SIG-M5 treated with dmso at 0.1 percent for 504 hours (cell line): ENCODE measurements around the gene AP1G1.
"Not testable (repeated sequence)": the region's sequence is repeated elsewhere in the genome, so short reads cannot be mapped to it uniquely, and the experiment has no call there.

ENCODE experiments used
- DNase-seq: peaks from one replicate; lab custom pipeline; 2025; ENCODE audit not compliant: unreplicated experiment; lab: John Stamatoyannopoulos, UW

AP1G1 gene

GRCh38 chr16:71810155-71810530 is 1.5 kb upstream of the AP1G1 start:
- peak; percentile 11 for DNase-seq

DNA sequence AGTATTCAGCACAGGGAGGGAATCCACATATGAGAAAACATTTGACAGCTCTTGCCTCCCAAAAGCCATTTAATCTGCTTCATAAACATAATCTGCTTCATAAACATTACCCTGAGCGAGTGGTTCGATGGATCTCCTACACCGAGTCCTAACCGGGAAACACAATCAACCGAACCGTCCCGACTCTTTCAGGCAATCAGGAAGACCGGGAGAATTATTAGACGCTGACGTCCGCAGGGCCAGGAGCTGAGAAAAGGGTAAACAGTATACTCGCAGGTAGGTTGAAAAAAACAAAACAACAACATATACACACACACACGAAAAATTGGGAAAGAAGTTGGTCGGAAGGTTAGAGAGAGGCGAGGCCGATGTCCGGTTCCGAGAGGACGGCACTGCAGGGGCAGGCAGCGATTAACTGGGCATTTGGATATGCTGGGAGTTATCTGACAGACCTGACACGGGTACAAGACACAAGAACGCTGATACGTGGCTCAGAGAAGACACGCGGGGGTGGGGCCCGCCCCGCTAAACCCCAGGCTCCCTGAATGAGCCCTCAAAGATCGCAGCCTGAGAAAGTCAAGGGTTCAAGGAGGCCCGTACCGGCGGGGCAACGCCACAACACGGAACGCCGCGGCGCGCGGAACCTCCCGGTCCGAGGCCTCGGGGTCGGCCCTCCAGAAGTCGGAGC is 585 bp downstream of the AP1G1 start:
- no peak for DNase-seq

DNA sequence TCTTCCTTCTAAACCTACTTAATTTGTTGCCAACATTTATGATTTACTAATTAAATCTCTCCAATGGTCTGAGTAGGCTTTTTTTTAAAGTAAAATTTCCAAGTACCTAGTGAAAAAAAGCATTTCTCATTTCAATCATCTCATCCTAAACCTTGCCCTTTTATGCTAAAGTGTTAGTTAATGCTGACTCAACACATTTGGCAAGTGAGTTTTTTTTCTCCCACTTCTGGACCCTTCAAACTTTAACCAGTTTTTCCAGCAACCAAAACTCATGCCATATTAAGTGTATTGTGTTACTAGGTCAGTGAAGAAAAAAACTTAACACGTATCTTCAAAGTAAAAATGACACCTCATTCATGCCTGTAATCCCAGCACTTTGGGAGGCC is 5.3 kb downstream of the AP1G1 start:
- DNase-seq, result no peak

GRCh38 chr16:71796501-71797097 is 12.0 kb downstream of the AP1G1 start:
- DNase-seq, result no peak

DNA sequence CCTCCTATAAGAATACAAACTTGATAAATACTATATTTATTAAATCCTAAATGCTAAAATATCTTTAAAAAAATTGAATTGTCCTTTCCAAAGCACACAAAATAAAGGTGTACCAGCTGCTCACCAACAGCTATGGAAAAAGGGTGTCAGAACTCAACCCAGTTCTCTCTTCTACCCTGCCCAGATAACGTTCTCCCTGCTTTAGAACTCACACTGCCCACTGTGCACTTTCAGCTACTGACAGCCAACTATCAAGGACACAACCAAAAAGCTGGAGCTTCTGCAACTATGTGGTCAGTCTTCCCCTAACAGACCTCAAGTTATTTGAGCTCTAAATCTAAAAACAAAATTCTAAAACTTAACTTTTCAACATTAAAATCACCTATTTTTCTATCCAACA is 13.7 kb downstream of the AP1G1 start:
- DNase-seq, result no peak

- no peak for DNase-seq
These were observed 14.6 kb downstream of the AP1G1 start for GRCh38 chr16:71794018-71794417.

DNA sequence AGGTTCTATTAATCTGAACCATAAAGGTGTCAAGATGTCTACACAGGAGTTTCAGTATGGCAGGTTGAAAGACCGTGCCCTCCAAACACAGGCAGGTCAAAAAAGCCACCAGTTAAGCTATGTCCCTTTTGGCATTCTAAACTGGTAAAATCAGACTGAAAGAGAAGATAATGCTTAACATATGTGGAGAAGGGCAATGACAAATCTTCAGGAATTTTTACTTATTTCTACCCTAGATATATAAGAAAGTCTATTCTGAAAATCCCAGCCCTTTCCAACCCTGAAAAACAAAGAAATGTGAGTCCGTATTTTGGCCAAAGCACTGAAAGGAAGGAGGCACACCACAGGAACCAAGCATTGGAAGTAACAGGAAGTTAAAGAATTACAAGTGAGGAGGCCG is 16.5 kb downstream of the AP1G1 start:
- no peak for DNase-seq

DNA sequence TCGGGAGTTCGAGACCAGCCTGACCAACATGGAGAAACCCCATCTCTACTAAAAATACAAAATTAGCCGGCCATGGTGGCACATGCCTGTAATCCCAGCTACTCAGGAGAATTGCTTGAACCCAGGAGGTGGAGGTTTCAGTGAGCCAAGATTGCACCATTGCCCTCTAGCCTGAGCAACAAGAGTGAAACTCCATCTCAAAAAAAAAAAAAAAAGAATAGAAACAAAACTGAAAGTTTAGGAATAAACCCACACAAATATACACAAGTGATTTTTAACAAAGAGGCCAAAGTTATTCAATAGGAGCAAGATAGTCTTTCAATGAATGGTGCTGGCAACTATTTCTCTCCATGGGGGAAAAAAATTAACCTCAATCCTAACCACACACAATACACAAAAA is 18.3 kb downstream of the AP1G1 start:
- not testable (repeated sequence) for DNase-seq

GRCh38 chr16:71789136-71789535 is 19.5 kb downstream of the AP1G1 start:
- no peak for DNase-seq

DNA sequence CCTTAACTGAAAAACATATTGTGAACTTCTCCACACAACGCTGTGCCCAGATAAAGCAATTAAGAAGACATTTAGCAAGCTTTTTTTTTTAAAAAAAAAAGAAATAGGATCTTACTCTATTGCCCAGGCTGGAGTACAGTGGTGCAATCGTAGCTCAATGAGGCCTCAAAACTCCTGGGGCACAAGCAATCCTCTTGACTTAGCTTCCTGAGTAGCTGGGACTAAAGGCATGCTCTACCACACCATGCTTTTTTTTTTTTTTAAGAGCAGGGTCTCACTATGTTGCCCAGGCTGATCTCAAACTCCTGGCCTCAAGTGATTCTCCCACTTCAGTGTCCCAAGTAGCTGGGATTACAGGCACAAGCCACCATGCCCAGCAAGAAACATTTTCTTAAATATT is 20.1 kb downstream of the AP1G1 start:
- no peak for DNase-seq

GRCh38 chr16:71785143-71785542 is 23.5 kb downstream of the AP1G1 start:
- DNase-seq, result not testable (repeated sequence)

GRCh38 chr16:71784093-71784492 is 24.5 kb downstream of the AP1G1 start:
- no peak for DNase-seq

DNA sequence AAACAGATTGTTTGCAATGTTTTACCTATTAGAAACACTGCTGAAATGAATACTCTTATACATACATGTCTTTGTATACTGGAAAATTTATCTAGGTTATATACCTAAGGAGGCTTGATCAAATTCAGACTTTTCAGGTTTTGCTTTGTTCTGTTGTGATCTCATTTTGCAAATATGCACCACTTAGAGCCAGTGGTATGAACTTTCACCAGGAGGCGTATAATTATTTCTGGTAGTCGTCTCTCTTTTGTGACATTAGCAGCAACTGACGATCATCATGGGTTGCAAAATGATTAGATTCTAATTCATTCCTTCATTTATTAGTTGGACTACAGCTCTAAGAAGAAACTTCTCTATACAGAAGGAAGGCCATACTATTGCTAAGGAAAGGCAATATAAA is 26.9 kb downstream of the AP1G1 start:
- peak; percentile 7 for DNase-seq

DNA sequence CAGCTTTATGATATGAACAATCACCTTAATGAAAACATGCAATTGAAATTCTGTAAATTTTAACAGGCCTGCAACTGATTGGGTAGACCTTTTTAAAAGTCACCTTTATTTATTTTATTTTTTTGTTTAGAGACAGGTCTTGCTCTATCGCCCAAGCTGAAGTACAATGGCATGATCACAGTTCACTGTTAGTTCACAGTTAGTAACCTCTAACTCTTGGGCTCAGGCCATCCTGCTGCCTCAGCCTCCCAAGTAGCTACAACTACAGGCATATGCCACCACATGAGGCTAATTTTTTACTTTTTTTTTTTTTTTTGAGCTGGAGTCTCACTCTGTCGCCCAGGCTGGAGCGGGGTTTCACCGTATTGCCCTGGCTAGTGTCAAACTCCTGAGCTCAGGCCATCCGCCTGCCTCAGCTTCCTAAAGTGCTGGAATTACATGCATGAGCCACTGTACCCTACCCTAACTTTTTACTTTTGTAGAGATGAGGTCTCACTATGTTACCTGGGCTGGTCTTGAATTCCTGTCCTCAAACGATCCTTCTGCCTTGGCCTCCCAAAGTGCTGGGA is 28.0 kb downstream of the AP1G1 start:
- no peak for DNase-seq

GRCh38 chr16:71778780-71779179 is 29.9 kb downstream of the AP1G1 start:
- no peak for DNase-seq

GRCh38 chr16:71777329-71777728 is 31.3 kb downstream of the AP1G1 start:
- DNase-seq, result no peak

DNA sequence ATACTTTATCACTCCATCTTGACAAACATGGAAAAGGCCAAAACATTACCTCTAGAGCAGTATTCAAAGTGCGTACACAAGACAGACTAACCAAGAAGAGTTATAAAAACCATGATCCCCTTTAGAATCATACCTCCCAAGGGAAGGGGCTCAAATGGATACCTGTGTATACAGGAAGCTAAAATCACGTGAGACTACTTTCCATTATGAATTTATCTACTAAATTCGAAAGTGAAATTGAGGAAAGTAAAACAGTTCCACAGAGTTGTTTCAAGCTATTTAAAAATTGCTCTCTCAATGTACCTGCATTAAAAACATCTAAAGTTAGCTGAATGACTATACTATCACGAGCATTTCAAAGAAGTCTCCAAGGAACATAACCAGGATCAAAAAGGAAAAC is 32.7 kb downstream of the AP1G1 start:
- no peak for DNase-seq

GRCh38 chr16:71771571-71771970 is 37.1 kb downstream of the AP1G1 start:
- DNase-seq, result no peak

DNA sequence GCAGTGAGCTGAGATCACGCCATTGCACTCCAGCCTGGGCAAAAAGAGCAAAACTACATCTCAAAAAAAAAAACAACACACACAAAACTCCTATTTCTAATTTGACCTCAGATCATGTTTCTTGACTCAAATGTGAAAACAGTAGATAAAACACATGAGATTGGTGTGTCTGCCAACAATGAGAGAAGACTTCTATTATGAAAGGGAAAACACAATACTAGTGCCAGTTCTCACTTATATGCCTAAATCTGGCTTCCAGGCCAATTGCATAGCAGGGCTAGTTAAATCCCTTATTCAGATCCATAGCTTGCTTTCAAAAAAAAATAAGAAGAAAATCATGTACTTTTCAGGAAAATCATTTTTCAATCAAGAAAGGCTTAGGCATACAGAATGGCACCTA is 39.4 kb downstream of the AP1G1 start:
- DNase-seq, result no peak

- DNase-seq, result no peak
These were observed 41.4 kb downstream of the AP1G1 start for GRCh38 chr16:71767060-71767900.

DNA sequence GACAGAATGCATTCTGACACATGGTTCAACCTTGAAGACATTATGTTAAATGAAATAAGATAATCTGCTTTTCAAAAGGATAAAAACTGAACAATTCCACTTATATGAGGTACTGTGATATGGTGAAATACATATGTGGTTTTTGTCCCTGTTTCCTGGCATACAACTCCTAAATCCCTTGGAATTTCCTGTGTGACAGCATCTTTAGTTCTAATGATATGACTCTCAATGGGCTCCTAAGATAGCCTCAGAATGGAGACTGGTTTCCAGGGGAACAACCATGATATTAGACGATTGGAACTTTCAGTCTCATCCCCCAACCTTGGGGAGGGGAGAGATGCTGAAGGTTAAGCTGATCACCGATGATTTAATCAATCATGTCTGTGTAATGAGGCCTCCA is 46.4 kb downstream of the AP1G1 start:
- no peak for DNase-seq

- DNase-seq, result no peak
These were observed 47.5 kb downstream of the AP1G1 start for GRCh38 chr16:71761097-71761496.
